Myometrial cell (primary cell): ENCODE measurements around the gene ATP11A. TPM values are rescaled to one million over a fixed set of nuclear protein-coding genes. Genes with fewer than 3 reads are reported as not detected.

Source experiments
- total RNA-seq: library from RNA; depleted of rRNA; stranded (reverse); fragments of >200 nt; gene quantifications from 2 replicates; pipeline ENCODE4 v1.2.3, GENCODE V29; 2015

Gene ATP11A
- total RNA-seq: 3.7 and 8.0 TPM in 2 replicates

DNA sequence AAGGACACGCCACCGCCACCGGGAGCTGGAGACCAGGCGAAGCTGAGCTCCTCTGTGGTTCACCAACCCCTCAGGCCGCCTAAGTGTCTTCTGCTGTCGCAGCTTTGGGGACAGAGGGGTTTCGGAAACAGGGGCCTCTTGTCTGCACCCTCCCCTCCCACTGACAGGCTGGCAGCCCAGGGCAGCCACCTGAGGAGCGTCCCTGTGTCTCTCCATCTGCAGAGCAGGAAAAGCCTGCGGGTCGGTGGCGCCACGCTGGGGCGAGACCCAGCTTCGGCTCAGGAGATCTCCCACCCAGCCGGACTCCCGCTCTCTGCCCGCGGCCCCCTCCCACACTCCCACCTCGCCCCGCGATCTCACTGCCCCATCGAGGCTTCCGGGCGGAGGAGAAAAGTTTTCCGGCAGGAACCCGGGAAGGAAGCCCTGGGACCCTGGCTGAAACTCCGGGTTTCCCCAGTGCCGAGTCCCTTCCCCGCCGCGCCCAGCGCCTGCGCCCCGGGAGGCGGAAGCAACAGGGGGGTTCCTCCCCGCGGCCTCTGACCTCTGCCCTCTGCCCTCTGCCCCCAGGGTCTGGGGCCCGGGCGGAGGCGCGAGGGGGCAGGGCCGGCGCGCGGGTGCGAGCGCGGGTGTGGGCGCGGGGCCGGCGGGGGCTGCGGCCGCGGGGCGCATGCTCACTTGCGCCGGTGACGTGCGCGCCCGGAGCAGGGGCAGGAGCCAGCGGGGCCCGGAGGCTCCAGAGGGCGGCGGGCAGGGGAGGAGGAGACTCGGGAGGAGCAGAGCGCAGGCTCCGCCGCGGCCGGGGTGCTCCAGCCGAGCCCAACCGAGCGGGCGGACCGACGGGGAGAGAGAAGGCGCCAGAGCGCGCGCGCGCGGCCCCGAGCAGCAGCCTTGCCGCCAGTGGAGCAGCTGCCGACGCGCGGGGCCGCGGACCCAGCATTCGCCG is at the start of gene ATP11A:
TSS of gene ATP11A (plus strand) at position 736 of the 943 bp plus-strand sequence. CDS start 379 bp downstream, outside the sequence.

Other genes starting within 250 kb of the ATP11A start
- gene TUBGCP3, start 101.9 kb upstream of the ATP11A start, total RNA-seq: 10.1 and 16.3 TPM in 2 replicates